Ovary (tissue), 3 donors: Measurements from ENCODE around the gene SYK.

Source experiments
- EP300 ChIP-seq: sonication (generic); formaldehyde crosslinking; IDR thresholded peaks from one replicate; pipeline ENCODE4 v1.6.1; 2017; ENCODE audit warnings: antibody characterized with exemption
- POLR2A ChIP-seq: fragments of 450-650 bp; IDR thresholded peaks from one replicate; pipeline ENCODE4 v1.6.1; 2017; ENCODE audit warnings: antibody characterized with exemption, mild to moderate bottlenecking, moderate library complexity
- TF ChIP-seq, protein P1 (sequence below), 3 donors: fragments of 450-650 bp in 2 of 3; fragments of 200-600 bp in 1 of 3; IDR thresholded peaks; one replicate each; pipeline versions ENCODE4 v1.5.1 to v1.8.0; 2016 to 2022; ENCODE audit warnings: antibody characterized with exemption in 3 of 3, mild to moderate bottlenecking in 1 of 3
- donor health status: DM: no; HTN: no; CAD: no.

DNA sequence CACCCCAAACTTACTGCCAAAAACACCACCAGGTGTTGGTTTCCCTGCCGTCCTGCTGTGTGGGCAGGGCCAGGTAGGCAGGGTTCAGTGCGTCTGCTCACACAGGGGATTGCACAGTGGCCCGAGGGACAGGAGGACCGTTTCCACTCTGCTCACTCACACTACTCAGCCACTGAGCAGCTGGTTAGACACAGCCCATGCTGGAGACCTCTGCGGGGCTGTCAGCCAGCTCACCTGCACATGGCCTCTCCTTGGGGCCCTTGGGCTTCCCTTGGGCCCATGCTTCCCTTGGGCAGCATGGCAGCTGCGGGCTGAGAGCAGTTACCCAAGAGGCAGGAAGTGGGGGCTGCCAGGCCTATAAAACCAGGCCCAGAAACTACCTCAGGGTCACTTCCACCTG is 79.0 kb downstream of the SYK start:
- TF ChIP-seq, protein P1, sequence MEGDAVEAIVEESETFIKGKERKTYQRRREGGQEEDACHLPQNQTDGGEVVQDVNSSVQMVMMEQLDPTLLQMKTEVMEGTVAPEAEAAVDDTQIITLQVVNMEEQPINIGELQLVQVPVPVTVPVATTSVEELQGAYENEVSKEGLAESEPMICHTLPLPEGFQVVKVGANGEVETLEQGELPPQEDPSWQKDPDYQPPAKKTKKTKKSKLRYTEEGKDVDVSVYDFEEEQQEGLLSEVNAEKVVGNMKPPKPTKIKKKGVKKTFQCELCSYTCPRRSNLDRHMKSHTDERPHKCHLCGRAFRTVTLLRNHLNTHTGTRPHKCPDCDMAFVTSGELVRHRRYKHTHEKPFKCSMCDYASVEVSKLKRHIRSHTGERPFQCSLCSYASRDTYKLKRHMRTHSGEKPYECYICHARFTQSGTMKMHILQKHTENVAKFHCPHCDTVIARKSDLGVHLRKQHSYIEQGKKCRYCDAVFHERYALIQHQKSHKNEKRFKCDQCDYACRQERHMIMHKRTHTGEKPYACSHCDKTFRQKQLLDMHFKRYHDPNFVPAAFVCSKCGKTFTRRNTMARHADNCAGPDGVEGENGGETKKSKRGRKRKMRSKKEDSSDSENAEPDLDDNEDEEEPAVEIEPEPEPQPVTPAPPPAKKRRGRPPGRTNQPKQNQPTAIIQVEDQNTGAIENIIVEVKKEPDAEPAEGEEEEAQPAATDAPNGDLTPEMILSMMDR (IDR thresholded peaks at IDR 0.05): no peak
- TF ChIP-seq POLR2A (no peak), EP300 (no peak)
